Measurements from ENCODE around the gene C16orf78. TPM values are rescaled to one million over a fixed set of nuclear protein-coding genes. Genes with fewer than 3 reads are reported as not detected.

Gene C16orf78
- total and polyA plus RNA-seq, 8 donors, result 0.16 to 0.20 TPM; not detected in 6

GRCh38 chr16:49366669-49367068 lies 6.9 kb upstream of the C16orf78 start:
- Histone ChIP-seq H3K36me3 (no peaks in the 10 kb centered on the region), H3K9me3 (no peaks in the 10 kb centered on the region), H3K27me3 (no peaks in the 10 kb centered on the region), H3K4me3 (no peak overlapping the region), H3K27ac (no peak overlapping the region), H3K4me1 (no peaks in the 10 kb centered on the region)
- no peak for ATAC-seq
- intact Hi-C loops (cut with DNase I), result no loop called here
- TF ChIP-seq, protein P1, sequence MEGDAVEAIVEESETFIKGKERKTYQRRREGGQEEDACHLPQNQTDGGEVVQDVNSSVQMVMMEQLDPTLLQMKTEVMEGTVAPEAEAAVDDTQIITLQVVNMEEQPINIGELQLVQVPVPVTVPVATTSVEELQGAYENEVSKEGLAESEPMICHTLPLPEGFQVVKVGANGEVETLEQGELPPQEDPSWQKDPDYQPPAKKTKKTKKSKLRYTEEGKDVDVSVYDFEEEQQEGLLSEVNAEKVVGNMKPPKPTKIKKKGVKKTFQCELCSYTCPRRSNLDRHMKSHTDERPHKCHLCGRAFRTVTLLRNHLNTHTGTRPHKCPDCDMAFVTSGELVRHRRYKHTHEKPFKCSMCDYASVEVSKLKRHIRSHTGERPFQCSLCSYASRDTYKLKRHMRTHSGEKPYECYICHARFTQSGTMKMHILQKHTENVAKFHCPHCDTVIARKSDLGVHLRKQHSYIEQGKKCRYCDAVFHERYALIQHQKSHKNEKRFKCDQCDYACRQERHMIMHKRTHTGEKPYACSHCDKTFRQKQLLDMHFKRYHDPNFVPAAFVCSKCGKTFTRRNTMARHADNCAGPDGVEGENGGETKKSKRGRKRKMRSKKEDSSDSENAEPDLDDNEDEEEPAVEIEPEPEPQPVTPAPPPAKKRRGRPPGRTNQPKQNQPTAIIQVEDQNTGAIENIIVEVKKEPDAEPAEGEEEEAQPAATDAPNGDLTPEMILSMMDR (IDR thresholded peaks at IDR 0.05), result no peak
- DNase-seq, result no peak

GRCh38 chr16:49369651-49370611 lies 3.7 kb upstream of the C16orf78 start:
- H3K27ac ChIP-seq, result no peak overlapping the region
- ATAC-seq (no peak), DNase-seq (no peak)
- no peaks in the 10 kb centered on the region for H3K27me3 ChIP-seq
- TF ChIP-seq, protein P1 (IDR thresholded peaks at IDR 0.05), result no peak
- H3K4me1 ChIP-seq, result no peaks in the 10 kb centered on the region
- intact Hi-C loops (cut with DNase I), result no loop called here
- no peaks in the 10 kb centered on the region for H3K36me3 ChIP-seq
- no peaks in the 10 kb centered on the region for H3K9me3 ChIP-seq
- H3K4me3 ChIP-seq, result no peak overlapping the region

DNA sequence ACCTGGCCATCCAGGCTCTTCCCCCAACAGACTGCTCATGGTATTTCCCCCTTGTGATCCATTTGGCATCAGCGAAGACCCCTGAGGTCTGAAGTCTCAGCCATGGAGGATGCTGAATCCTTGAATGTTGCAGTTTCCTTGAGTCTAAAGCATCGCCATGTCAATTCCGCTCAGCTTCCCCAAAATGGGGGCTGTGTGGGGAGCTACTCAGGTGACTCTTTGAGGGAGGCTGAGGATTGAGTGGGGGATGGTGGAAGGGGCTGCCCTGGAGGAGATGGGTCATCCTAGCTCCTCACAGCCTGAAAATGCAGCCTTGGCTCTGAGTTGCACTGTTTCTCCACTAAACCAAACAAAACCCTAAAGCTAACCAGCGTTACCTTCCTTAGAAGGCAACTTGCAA lies 2.6 kb downstream of the C16orf78 start:
- Histone ChIP-seq H3K27ac (no peak overlapping the region), H3K4me1 (no peaks in the 10 kb centered on the region), H3K36me3 (no peaks in the 10 kb centered on the region), H3K9me3 (peaks cover 0 to 2% of the 10 kb centered on the region in 2 donors), H3K27me3 (peaks cover 0 to 8% of the 10 kb centered on the region in 2 donors), H3K4me3 (no peak overlapping the region)
- ATAC-seq, result no peak
- intact Hi-C loops (cut with DNase I), result no loop called here
- DNase-seq, result no peak
- TF ChIP-seq, protein P1 (IDR thresholded peaks at IDR 0.05), result no peak

- intact Hi-C loops (cut with DNase I), result no loop called here
- Histone ChIP-seq H3K4me3 (no peak overlapping the region), H3K9me3 (peaks cover 0 to 2% of the 10 kb centered on the region in 2 donors), H3K4me1 (no peaks in the 10 kb centered on the region), H3K36me3 (no peaks in the 10 kb centered on the region), H3K27ac (no peak overlapping the region), H3K27me3 (peaks cover 0 to 8% of the 10 kb centered on the region in 2 donors)
- TF ChIP-seq, protein P1 (IDR thresholded peaks at IDR 0.05), result no peak
- no peak for ATAC-seq
- no peak for DNase-seq
These were observed 3.7 kb downstream of the C16orf78 start for GRCh38 chr16:49377196-49377755.

GRCh38 chr16:49378238-49378637 lies 4.6 kb downstream of the C16orf78 start:
- TF ChIP-seq, protein P1 (IDR thresholded peaks at IDR 0.05), result no peak
- intact Hi-C loops (cut with DNase I), result no loop called here
- Histone ChIP-seq H3K9me3 (peaks cover 0 to 2% of the 10 kb centered on the region in 2 donors), H3K36me3 (no peaks in the 10 kb centered on the region), H3K4me3 (no peak overlapping the region), H3K27me3 (peaks cover 0 to 8% of the 10 kb centered on the region in 2 donors), H3K27ac (no peak overlapping the region), H3K4me1 (no peaks in the 10 kb centered on the region)
- ATAC-seq, result no peak
- no peak for DNase-seq
